Measurements from ENCODE around the gene FIS1.
"Not testable (repeated sequence)": the region's sequence is repeated elsewhere in the genome, so short reads cannot be mapped to it uniquely, and the experiment has no call there.

FIS1 gene
- total RNA-seq: 27.4 to 86.8 (median 48.8) reads per million in 17 experiments

GRCh38 chr7:101244375-101245146 lies at the start of gene FIS1:
FIS1 (minus strand) TSS chr7:101245081; CDS start chr7:101245004, 77 bp downstream.
- DNase-seq: peak; percentile 91 to 96 (median 94)

- no peak for DNase-seq
Measured at GRCh38 chr7:101294039-101294831, 49.4 kb upstream of the FIS1 start.

- not testable (repeated sequence) for DNase-seq
Measured at GRCh38 chr7:101293069-101294021, 48.5 kb upstream of the FIS1 start.

GRCh38 chr7:101292566-101292965 lies 47.7 kb upstream of the FIS1 start:
- DNase-seq: not testable (repeated sequence)

- peak; percentile 18 to 54 (median 40) for DNase-seq
Measured at GRCh38 chr7:101290186-101291037, 45.5 kb upstream of the FIS1 start.

GRCh38 chr7:101289687-101290086 lies 44.8 kb upstream of the FIS1 start:
- not testable (repeated sequence) for DNase-seq

GRCh38 chr7:101288439-101288838 lies 43.6 kb upstream of the FIS1 start:
- DNase-seq: no peak

GRCh38 chr7:101287032-101287431 lies 42.2 kb upstream of the FIS1 start:
- peak; percentile 64 to 85 (median 82) for DNase-seq

- DNase-seq: not testable (repeated sequence)
Measured at GRCh38 chr7:101285880-101286279, 41.0 kb upstream of the FIS1 start.

GRCh38 chr7:101285171-101285570 lies 40.3 kb upstream of the FIS1 start:
- no peak for DNase-seq

GRCh38 chr7:101280912-101281311 lies 36.0 kb upstream of the FIS1 start:
- not testable (repeated sequence) for DNase-seq

GRCh38 chr7:101278461-101279292 lies 33.8 kb upstream of the FIS1 start:
- no peak for DNase-seq

- DNase-seq: no peak
Measured at GRCh38 chr7:101277155-101277554, 32.3 kb upstream of the FIS1 start.

GRCh38 chr7:101273206-101273605 lies 28.3 kb upstream of the FIS1 start:
- DNase-seq: no peak

- DNase-seq: peak in 2 of 4 experiments; percentile 32 to 40
Measured at GRCh38 chr7:101271021-101271420, 26.1 kb upstream of the FIS1 start.

- no peak for DNase-seq
Measured at GRCh38 chr7:101269664-101270063, 24.8 kb upstream of the FIS1 start.

- DNase-seq: no peak
Measured at GRCh38 chr7:101265622-101266516, 21.0 kb upstream of the FIS1 start.

- DNase-seq: peak; percentile 50 to 73 (median 62)
Measured at GRCh38 chr7:101264102-101264706, 19.3 kb upstream of the FIS1 start.

- DNase-seq: no peak
Measured at GRCh38 chr7:101258243-101258731, 13.4 kb upstream of the FIS1 start.

All from suppressor macrophage (primary cell).